ENCODE data around the gene PTCH1. TPM values are rescaled to one million over a fixed set of nuclear protein-coding genes. Genes with fewer than 3 reads are reported as not detected.

Gene PTCH1
- total RNA-seq, 1 donor = 3.3 TPM

DNA sequence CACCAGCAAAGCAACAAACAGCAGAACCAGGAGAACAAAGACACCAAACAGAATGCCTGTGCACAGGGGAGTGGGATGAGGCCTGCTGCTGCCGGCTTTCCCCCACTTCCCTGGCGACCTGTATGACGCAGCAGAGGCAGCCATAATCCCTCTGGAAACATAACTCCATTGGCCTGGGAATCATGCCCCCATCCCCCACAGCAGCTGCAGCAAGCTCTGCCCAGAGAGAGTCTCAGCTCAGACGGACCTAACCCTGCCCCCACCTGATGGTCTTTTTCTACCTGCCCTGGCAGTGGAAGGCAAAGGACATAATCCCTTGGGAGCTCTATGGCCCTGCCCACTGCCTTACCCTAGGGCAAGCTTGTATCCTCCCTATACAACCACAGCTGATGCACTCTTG is 117.5 kb downstream of the PTCH1 start:
- H4K20me1 ChIP-seq (ENCODE audit: insufficient read depth, low read length) = no peaks in the 10 kb centered on the region
- DNase-seq (ENCODE audit: insufficient read length, low spot score, missing footprints) = no peak
- H2AFZ ChIP-seq (ENCODE audit: low read length) = no peak overlapping the region
- no peaks in the 10 kb centered on the region for H3K36me3 ChIP-seq (ENCODE audit: insufficient read depth, low read length)
- no peak overlapping the region for H3K27ac ChIP-seq (ENCODE audit: low read depth, low read length)
- H3K4me3 ChIP-seq (ENCODE audit: insufficient read depth, low read length) = no peak overlapping the region
- no peak overlapping the region for H3K4me2 ChIP-seq (ENCODE audit: insufficient read depth, low read length)
- H3K4me1 ChIP-seq (ENCODE audit: insufficient read depth, low read length) = no peaks in the 10 kb centered on the region
- no peaks in the 10 kb centered on the region for H3K79me2 ChIP-seq (ENCODE audit: insufficient read depth, low read length)
- H3K9me3 ChIP-seq (ENCODE audit: low read depth, low read length) = no peaks in the 10 kb centered on the region
- TF ChIP-seq, protein P1, sequence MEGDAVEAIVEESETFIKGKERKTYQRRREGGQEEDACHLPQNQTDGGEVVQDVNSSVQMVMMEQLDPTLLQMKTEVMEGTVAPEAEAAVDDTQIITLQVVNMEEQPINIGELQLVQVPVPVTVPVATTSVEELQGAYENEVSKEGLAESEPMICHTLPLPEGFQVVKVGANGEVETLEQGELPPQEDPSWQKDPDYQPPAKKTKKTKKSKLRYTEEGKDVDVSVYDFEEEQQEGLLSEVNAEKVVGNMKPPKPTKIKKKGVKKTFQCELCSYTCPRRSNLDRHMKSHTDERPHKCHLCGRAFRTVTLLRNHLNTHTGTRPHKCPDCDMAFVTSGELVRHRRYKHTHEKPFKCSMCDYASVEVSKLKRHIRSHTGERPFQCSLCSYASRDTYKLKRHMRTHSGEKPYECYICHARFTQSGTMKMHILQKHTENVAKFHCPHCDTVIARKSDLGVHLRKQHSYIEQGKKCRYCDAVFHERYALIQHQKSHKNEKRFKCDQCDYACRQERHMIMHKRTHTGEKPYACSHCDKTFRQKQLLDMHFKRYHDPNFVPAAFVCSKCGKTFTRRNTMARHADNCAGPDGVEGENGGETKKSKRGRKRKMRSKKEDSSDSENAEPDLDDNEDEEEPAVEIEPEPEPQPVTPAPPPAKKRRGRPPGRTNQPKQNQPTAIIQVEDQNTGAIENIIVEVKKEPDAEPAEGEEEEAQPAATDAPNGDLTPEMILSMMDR (IDR thresholded peaks at IDR 0.05; ENCODE audit: extremely low read depth, low read depth, low read length) = no peak
- no peaks in the 10 kb centered on the region for H3K27me3 ChIP-seq (ENCODE audit: insufficient read depth, low read length)

Small RNAs within 50 kb of the gene (small RNA-seq; reads per million reads assigned to genes)
- gene MT1P1 = not detected

Other genes with a start within 250 kb of the PTCH1 start
- gene FANCC, start 199.3 kb downstream of the PTCH1 start, total RNA-seq = 4.7 and 5.4 TPM in 2 replicates